ENCODE measurements around the gene NBR1. TPM values are rescaled to one million over a fixed set of nuclear protein-coding genes. Genes with fewer than 3 reads are reported as not detected.
"Not testable (repeated sequence)": the region's sequence is repeated elsewhere in the genome, so short reads cannot be mapped to it uniquely, and the experiment has no call there.

Gene NBR1
- total RNA-seq, 1 donor from 2014 or later = 51.9 TPM

GRCh38 chr17:43200127-43200526, 29.1 kb downstream of the NBR1 start:
- no peaks in the 10 kb centered on the region for H3K27me3 ChIP-seq (ENCODE audit: control insufficient read depth, insufficient read depth, low read length)
- no peak for TF ChIP-seq CTCF (IDR thresholded peaks at IDR 0.05; ENCODE audit: insufficient read depth, low read length, severe bottlenecking)
- no peak overlapping the region for H3K4me3 ChIP-seq (ENCODE audit: low read depth, low read length)
- FAIRE-seq = no peak
- peaks cover 28% of the 10 kb centered on the region for H3K36me3 ChIP-seq (ENCODE audit: control insufficient read depth, insufficient read depth, low read length)
- DNase-seq (ENCODE audit: low read depth) = no peak

DNA sequence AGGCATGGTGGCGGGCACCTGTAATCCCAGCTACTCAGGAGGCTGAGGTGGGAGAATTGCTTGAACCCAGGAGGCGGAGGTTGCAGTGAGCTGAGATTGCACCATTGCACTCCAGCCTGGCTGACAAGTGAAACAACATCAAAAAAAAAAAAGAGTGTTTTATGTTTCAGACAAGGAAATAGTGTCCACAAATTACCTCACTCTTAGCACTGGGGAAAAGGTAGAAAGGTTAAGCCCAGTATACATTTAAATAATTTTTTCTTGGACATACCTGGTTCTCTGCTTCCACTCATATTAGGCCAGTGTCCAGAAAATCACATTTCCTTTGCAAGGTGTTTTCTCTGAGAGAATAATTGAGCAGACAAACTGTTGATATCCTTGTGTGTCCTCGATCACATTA, 32.0 kb downstream of the NBR1 start:
- not testable (repeated sequence) for H3K27me3 ChIP-seq (ENCODE audit: control insufficient read depth, insufficient read depth, low read length); DNase-seq (ENCODE audit: low read depth); H3K4me3 ChIP-seq (ENCODE audit: low read depth, low read length); FAIRE-seq
- peaks cover 21% of the 10 kb centered on the region for H3K36me3 ChIP-seq (ENCODE audit: control insufficient read depth, insufficient read depth, low read length)

- DNase-seq (ENCODE audit: low read depth) = no peak
- peaks cover 4% of the 10 kb centered on the region for H3K36me3 ChIP-seq (ENCODE audit: control insufficient read depth, insufficient read depth, low read length)
- no peak for FAIRE-seq
- no peak overlapping the region for H3K4me3 ChIP-seq (ENCODE audit: low read depth, low read length)
- no peaks in the 10 kb centered on the region for H3K27me3 ChIP-seq (ENCODE audit: control insufficient read depth, insufficient read depth, low read length)
- TF ChIP-seq CTCF (IDR thresholded peaks at IDR 0.05; ENCODE audit: insufficient read depth, low read length, severe bottlenecking) = no peak
Measured at GRCh38 chr17:43210576-43210975, 39.6 kb downstream of the NBR1 start.

- Histone ChIP-seq H3K36me3 (ENCODE audit: control insufficient read depth, insufficient read depth, low read length) (peaks cover 5% of the 10 kb centered on the region), H3K27me3 (ENCODE audit: control insufficient read depth, insufficient read depth, low read length) (no peaks in the 10 kb centered on the region), H3K4me3 (ENCODE audit: low read depth, low read length) (peak overlapping the region; percentile 44)
- DNase-seq (ENCODE audit: low read depth) (no peak), FAIRE-seq (no peak)
- TF ChIP-seq CTCF (IDR thresholded peaks at IDR 0.05; ENCODE audit: insufficient read depth, low read length, severe bottlenecking) = no peak
Measured at GRCh38 chr17:43211123-43211479, 40.1 kb downstream of the NBR1 start.

DNA sequence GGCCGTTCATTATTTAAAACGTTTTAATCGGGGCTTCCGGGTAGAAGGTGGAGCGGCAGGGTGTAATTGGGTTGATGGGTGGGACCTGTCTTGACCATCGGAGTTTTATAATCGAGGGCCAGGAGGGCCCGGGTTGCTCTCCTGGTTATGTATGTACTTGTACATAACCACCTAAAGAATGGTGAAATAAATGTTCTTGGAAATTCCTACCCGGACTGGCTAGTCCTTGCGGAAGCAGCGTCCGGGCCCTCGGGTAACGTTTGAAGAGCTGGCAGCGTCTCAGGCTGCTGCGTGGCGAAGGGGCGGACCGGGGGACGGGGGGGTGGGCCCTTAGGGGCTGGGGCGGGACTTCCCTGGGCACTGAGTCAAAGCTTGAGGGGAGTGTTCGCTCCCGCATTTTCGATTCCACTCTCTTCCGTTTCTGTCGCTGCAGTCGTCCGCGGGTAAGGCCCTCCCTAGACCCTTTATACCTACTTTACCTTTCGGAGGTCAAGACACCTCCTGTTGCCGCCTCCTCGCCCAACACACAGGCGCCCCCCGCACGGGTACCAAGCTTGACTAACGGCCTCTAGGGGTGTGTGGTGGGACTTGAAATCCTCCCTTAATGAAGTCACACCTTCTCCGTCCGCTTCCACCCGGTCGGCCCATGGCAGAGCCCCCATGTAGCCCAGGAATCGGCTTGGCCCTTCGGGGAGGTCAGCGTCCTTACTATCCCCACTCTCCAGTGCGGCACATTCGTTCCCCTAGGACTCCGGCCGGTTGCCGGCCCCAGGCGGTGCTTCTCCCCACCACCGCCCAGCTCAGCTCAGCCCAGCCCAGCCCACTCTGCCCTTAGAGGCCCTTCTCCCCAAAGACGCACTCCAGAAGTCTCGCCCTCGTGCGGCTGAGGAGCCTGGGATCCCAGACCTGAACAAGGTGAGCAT, 40.7 kb downstream of the NBR1 start, which contains the start of gene TMEM106A:
TSS of gene TMEM106A (plus strand) at position 396 of the 923 bp plus-strand sequence. CDS start 1,167 bp downstream, outside the sequence.
- peak within 1 kb of the TSS; percentile 44 for H3K4me3 ChIP-seq (ENCODE audit: low read depth, low read length)
- TF ChIP-seq CTCF (IDR thresholded peaks at IDR 0.05; ENCODE audit: insufficient read depth, low read length, severe bottlenecking) = peak; percentile 31
- no peaks in the 10 kb centered on the region for H3K27me3 ChIP-seq (ENCODE audit: control insufficient read depth, insufficient read depth, low read length)
- peak; percentile 80 for DNase-seq (ENCODE audit: low read depth)
- H3K36me3 ChIP-seq (ENCODE audit: control insufficient read depth, insufficient read depth, low read length) = peaks cover 4% of the 10 kb centered on the region
- FAIRE-seq = no peak

DNA sequence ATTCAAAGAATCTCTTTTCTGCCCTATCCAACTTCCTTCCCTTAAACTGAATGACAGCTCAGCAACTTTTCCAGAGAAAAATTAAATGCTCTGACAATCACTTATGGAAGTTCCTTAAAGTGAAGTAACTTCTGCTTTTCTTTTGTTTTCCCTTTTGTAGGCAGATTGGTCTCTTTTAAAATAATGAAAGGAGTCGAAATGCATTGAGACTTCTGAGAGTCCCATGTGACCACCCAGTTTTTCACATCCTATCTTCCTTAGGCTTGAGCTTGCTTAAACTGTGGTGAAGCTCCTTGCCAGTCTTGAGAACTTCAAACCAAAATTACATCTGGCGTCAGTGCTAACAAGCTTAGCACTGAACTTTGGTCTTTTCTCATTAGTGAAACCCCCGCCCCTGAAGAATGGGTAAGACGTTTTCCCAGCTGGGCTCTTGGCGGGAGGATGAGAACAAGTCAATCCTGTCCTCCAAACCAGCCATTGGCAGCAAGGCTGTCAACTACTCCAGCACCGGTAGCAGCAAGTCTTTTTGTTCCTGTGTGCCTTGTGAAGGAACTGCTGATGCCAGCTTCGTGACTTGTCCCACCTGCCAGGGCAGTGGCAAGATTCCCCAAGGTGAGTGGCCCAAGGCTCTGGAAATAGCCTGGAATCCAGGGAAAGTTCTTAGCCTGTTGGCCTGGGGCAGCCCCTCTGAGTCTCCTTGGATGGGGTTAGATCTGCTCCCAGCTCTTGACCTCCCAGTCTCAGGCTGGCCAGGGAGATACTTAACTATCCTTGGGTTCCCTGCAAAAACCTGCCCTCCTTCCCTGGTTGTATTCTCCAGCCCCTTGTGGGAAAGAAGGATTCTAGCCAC, 41.9 kb downstream of the NBR1 start:
- no peak for TF ChIP-seq CTCF (IDR thresholded peaks at IDR 0.05; ENCODE audit: insufficient read depth, low read length, severe bottlenecking)
- FAIRE-seq (no peak), DNase-seq (ENCODE audit: low read depth) (no peak)
- peaks cover 11% of the 10 kb centered on the region for H3K36me3 ChIP-seq (ENCODE audit: control insufficient read depth, insufficient read depth, low read length)
- no peak overlapping the region for H3K4me3 ChIP-seq (ENCODE audit: low read depth, low read length)
- H3K27me3 ChIP-seq (ENCODE audit: control insufficient read depth, insufficient read depth, low read length) = no peaks in the 10 kb centered on the region

All from bronchial epithelial cell (primary cell).